Stimulated activated CD8-positive, alpha-beta memory T cell treated with anti-CD3 and anti-CD28 coated beads, Interleukin-12 subunit alpha, Interleukin-12 subunit beta, amount 100 ng/mL, for 1 hour (primary cell): ENCODE data around the gene NEDD4L.

Source experiments
- DNase-seq: peaks from one replicate; pipeline ENCODE4 v3.0.0-alpha.2; 2020; ENCODE audit warnings: low read depth

The NEDD4L gene

GRCh38 chr18:58212274-58212673 is 168.2 kb downstream of the NEDD4L start:
- DNase-seq, result no peak

DNA sequence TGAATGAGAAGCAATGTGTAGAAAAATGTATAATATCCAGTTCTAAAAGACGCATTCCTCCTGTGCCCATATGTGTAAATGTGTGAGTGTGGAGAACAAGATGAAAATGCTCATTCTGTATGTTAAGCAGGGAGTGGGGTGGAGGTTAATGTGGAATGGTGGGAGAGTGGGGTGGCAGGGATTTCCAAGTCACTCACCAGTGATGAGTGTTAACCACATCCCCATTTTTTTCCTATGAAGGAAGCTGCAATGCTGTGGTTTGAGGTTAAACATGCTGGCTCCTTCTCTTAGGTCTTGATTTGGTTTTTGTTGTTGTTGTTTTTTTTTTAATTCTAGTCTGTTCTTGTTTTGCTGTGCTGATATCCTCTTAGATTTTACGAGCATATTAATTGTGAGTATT is 169.4 kb downstream of the NEDD4L start:
- DNase-seq, result no peak

GRCh38 chr18:58215011-58215410 is 171.0 kb downstream of the NEDD4L start:
- DNase-seq, result no peak

DNA sequence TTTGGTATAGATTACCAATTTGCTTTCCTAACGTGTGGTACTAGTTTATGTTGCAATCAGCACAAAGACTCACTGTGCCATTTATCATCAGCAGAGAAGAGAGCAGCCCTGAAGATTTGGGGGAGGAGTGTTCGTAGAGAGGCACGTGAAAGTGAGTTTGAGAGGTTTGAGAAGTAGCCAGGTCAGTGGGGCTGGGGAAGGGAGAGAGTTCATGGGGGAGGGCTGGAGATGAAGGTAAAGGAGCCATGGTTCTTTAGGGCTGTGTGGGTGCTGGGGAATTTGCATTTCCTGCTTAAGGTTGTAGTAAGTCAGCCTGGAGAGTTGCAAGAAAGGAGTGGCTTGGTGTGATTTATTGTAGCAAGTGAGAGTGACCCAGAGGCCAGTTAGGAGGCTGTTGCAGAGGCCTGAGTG is 172.1 kb downstream of the NEDD4L start:
- no peak for DNase-seq

- no peak for DNase-seq
These were observed 173.0 kb downstream of the NEDD4L start for GRCh38 chr18:58217052-58217451.

DNA sequence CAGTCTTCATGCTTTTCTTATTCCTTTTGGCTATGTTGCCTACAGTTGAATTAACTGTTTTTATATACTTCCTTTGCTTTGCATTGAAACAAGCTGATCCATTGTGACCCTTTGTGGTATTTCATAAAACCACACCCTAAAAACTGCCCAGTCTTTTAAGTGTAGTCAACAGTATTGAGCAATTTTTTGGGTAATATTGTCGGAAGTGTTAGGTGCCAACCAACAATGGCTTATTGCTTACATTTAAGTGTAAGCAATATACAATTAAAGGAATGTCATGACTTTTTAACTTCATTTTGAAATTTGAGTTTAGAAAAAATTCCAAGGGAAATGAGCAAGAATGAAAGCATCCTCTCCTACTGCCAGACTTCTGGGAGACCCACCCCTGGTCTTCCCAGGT is 174.1 kb downstream of the NEDD4L start:
- no peak for DNase-seq

DNA sequence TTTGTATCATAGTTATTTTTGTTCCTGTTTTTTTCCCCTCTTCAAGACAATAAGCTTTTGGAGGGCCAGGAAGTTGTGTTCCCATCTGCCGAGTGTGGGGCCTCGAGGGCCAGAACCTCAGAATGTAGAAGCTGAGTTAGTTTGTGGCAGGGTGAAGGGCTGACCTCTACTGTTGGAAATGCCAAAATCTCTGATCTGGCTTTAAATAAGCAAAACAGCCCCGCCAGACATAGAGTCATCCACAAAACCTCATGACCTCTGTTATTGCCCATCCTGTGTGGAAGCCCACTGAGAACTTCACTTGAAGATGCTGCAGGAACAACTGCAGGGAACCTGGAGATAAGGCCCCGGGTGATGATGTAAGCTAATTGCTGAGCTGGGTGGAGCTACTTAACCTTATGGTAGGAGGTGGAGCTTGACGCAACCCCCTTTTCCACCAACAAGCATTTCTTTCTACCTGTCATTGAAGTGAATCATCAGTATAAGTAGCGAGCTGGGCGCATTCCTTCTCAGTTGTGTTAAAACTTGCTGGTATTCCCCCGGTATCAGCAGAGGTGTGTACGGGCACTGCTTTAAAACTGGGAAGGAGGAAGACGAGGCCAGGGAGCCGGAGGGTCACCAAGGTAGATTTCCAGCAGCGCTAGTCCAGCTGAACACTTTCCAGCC is 177.2 kb downstream of the NEDD4L start:
- DNase-seq, result no peak

GRCh38 chr18:58222432-58223125 is 178.6 kb downstream of the NEDD4L start:
- no peak for DNase-seq

GRCh38 chr18:58223717-58224424 is 179.8 kb downstream of the NEDD4L start:
- DNase-seq, result no peak

DNA sequence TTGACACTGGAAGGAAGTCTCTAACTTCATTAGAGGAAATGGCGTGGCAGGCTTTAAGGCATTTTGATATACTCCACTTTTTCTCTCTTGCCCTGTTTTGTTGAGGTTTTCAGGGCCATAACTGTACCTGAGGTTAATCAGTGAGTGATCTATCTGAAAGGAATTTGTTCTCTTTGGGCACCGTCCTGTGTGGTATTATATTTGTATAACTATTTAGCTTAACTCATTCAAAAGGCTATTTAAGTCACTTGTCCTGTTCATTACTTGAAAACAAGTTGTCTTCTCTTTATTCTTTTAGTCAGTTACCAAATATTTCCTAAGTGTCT is 180.4 kb downstream of the NEDD4L start:
- DNase-seq, result no peak

DNA sequence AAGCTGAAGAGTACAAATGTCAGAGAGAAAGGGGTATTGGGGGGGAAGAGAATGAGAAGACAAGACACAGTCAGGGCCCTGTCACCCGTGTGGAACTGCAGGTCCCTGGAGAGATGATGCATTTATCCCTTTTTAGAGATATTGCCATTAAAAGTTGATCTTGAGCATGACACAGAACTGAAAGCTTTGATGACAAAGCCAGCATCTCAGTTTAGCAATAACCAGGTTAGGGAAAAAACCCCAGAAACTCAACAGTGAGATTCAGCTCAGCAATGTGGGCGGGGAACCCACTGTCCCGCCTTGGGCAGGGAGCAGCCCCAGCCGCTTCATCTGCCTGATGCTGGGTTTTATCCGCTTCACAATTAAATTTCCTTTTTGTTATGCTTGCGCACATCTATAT is 181.1 kb downstream of the NEDD4L start:
- no peak for DNase-seq

DNA sequence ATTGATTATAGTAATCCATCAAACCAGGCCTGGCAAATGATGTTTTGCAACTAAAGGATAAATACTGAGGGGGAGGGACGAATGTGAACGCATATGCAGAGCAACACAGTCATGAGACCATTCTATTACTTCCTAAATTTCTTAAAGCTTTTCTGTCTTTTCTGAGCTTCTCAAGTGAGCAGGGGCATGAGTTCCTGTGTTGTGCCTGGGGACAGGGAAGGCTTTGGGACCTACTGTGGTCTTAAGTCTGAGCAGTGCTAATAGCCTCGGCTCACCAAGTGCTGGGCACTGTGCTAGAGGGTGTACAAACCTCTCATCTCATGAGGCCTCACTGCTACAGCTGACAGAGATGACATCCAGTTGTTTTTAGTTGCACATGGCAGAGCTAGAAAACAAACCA is 182.4 kb downstream of the NEDD4L start:
- DNase-seq, result no peak

GRCh38 chr18:58227361-58227930 is 183.4 kb downstream of the NEDD4L start:
- no peak for DNase-seq

DNA sequence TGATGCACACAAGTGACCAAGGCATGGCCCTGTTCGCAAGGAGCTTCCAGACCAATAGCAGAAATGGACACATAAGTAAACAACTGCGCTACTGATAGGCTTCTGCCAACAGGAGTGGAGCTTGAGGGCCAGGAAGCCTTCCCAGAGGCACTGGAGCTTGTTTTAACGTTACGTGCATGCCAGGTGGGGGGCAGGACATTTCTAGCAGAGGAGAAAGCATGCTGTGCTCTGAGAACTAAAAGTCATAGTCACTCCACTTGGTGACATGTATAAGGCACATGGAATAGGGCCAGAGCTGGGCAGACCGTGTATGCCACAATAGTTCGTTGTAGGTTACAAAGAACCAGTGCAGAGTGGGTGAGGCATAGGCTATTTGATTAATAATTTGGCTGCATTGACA is 184.2 kb downstream of the NEDD4L start:
- DNase-seq, result no peak

- DNase-seq, result no peak
These were observed 184.7 kb downstream of the NEDD4L start for GRCh38 chr18:58228762-58229161.

DNA sequence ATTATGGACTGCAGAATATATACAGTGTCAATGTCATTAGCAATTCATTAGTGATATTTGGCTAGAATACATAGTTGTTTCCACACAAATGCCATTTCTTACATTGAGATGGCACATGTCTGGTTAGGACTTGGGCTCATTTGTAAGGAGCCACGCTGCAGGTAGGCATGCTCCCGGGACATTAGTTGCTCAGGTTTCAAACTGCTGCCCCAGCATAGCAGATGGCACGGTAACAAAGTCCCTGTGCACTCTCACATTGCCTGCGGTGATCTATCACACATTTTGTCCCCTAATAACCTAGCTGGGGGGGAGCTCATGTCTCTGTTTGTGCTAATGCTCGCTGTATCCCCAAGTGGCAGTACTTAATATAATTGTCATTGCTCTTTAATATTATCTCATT is 185.1 kb downstream of the NEDD4L start:
- DNase-seq, result no peak

DNA sequence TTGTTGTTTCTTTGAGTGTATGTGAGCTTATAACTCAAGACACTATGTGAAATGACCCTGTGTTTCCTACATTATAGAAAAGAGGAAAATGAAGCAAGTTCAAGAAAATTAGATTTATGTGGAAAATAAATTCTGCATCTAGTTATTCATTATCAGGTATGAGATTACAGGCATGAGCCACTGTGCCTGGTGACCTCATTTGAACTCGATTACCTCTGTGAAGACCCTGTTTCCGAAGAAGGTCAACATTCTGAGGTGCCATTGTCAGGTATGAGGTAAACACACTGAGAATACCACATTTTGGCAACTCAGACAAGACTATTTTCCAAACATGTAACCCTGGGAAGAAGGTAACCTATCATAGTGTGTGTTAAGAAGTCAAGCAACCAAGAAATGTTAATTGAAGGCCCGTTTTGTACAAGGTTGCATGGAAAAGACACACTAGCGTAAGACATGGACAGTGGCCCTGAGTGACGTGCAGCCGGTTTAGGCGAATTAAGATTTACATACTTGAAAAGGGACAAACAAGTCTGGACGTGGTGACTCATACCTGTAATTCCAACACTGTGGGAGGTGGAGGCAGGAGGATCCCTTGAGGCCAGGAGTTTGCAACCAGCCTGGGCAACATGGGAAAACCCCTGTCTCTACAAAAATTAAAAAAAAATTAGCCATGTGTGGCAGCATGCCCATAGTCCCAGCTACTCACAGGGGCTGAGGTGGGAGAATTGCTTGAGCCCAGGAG is 186.6 kb downstream of the NEDD4L start:
- DNase-seq, result no peak

- DNase-seq, result no peak
These were observed 187.9 kb downstream of the NEDD4L start for GRCh38 chr18:58231930-58232329.

DNA sequence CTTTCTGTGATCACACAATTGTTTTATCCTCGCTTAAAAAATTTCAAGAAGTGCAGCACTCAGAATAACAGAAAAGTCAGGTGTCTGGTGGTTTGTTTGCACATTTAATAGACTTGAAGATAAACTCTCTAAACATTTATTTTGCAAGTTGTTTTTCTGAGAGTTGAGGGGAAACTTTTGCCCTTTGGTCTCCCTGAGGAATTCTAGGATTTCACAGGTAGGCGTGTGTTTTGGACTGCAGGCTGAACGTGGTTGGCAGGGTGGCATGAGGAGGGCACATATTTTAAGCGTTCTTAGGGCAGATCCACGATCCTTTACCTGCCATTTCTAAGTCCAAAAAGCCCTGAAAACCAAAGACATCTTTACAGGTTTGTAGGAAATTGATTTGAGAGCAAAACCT is 188.6 kb downstream of the NEDD4L start:
- DNase-seq, result no peak

- no peak for DNase-seq
These were observed 190.3 kb downstream of the NEDD4L start for GRCh38 chr18:58234359-58234741.

- no peak for DNase-seq
These were observed 191.0 kb downstream of the NEDD4L start for GRCh38 chr18:58235001-58235436.

- no peak for DNase-seq
These were observed 195.9 kb downstream of the NEDD4L start for GRCh38 chr18:58239879-58240278.
